ENCODE data around the gene ADGRL2.

Gene ADGRL2

GRCh38 chr1:81907575-81907974 is 106.8 kb downstream of the ADGRL2 start:
- Histone ChIP-seq H3K27ac (ENCODE audit: low read depth, low read length) (no peak overlapping the region), H2AFZ (ENCODE audit: low read length, unreplicated experiment) (no peak overlapping the region), H3K36me3 (ENCODE audit: insufficient read depth, low read length) (no peaks in the 10 kb centered on the region), H3K79me2 (ENCODE audit: control insufficient read depth, insufficient read depth, low read length, unreplicated experiment) (no peaks in the 10 kb centered on the region), H3K4me3 (ENCODE audit: low read depth, low read length) (no peak overlapping the region), H3K27me3 (ENCODE audit: insufficient read depth, low read length) (no peaks in the 10 kb centered on the region), H3K4me1 (ENCODE audit: control insufficient read depth, insufficient read depth, low read length, unreplicated experiment) (no peaks in the 10 kb centered on the region)

- Histone ChIP-seq H2AFZ (ENCODE audit: low read length, unreplicated experiment) (no peak overlapping the region), H3K4me1 (ENCODE audit: control insufficient read depth, insufficient read depth, low read length, unreplicated experiment) (no peaks in the 10 kb centered on the region), H3K27me3 (ENCODE audit: insufficient read depth, low read length) (no peaks in the 10 kb centered on the region), H3K36me3 (ENCODE audit: insufficient read depth, low read length) (no peaks in the 10 kb centered on the region), H3K27ac (ENCODE audit: low read depth, low read length) (no peak overlapping the region), H3K79me2 (ENCODE audit: control insufficient read depth, insufficient read depth, low read length, unreplicated experiment) (no peaks in the 10 kb centered on the region), H3K4me3 (ENCODE audit: low read depth, low read length) (no peak overlapping the region)
These were observed 111.6 kb downstream of the ADGRL2 start for GRCh38 chr1:81912383-81912782.

- H3K27me3 ChIP-seq (ENCODE audit: insufficient read depth, low read length), result no peaks in the 10 kb centered on the region
- H3K27ac ChIP-seq (ENCODE audit: low read depth, low read length), result no peak overlapping the region
- peaks cover 18% of the 10 kb centered on the region for H3K4me1 ChIP-seq (ENCODE audit: control insufficient read depth, insufficient read depth, low read length, unreplicated experiment)
- H3K79me2 ChIP-seq (ENCODE audit: control insufficient read depth, insufficient read depth, low read length, unreplicated experiment), result peaks cover 3% of the 10 kb centered on the region
- no peak overlapping the region for H2AFZ ChIP-seq (ENCODE audit: low read length, unreplicated experiment)
- H3K4me3 ChIP-seq (ENCODE audit: low read depth, low read length), result no peak overlapping the region
- no peaks in the 10 kb centered on the region for H3K36me3 ChIP-seq (ENCODE audit: insufficient read depth, low read length)
These were observed 115.2 kb downstream of the ADGRL2 start for GRCh38 chr1:81915937-81916336.

GRCh38 chr1:81920245-81920740 is 119.6 kb downstream of the ADGRL2 start:
- no peaks in the 10 kb centered on the region for H3K27me3 ChIP-seq (ENCODE audit: insufficient read depth, low read length)
- peaks cover 27% of the 10 kb centered on the region for H3K4me1 ChIP-seq (ENCODE audit: control insufficient read depth, insufficient read depth, low read length, unreplicated experiment)
- H2AFZ ChIP-seq (ENCODE audit: low read length, unreplicated experiment), result peak overlapping the region; percentile 28
- peak overlapping the region; percentile 50 for H3K4me3 ChIP-seq (ENCODE audit: low read depth, low read length)
- H3K79me2 ChIP-seq (ENCODE audit: control insufficient read depth, insufficient read depth, low read length, unreplicated experiment), result peaks cover 16% of the 10 kb centered on the region
- H3K27ac ChIP-seq (ENCODE audit: low read depth, low read length), result peak overlapping the region; percentile 47
- H3K36me3 ChIP-seq (ENCODE audit: insufficient read depth, low read length), result no peaks in the 10 kb centered on the region

GRCh38 chr1:81920886-81921285 is 120.2 kb downstream of the ADGRL2 start:
- H3K27ac ChIP-seq (ENCODE audit: low read depth, low read length), result peak overlapping the region; percentile 47
- peaks cover 16% of the 10 kb centered on the region for H3K79me2 ChIP-seq (ENCODE audit: control insufficient read depth, insufficient read depth, low read length, unreplicated experiment)
- no peak overlapping the region for H2AFZ ChIP-seq (ENCODE audit: low read length, unreplicated experiment)
- peaks cover 27% of the 10 kb centered on the region for H3K4me1 ChIP-seq (ENCODE audit: control insufficient read depth, insufficient read depth, low read length, unreplicated experiment)
- no peaks in the 10 kb centered on the region for H3K27me3 ChIP-seq (ENCODE audit: insufficient read depth, low read length)
- H3K36me3 ChIP-seq (ENCODE audit: insufficient read depth, low read length), result no peaks in the 10 kb centered on the region
- H3K4me3 ChIP-seq (ENCODE audit: low read depth, low read length), result peak overlapping the region; percentile 50; the same call in 1 of the 2 replicates

GRCh38 chr1:81921344-81921743 is 120.6 kb downstream of the ADGRL2 start:
- no peaks in the 10 kb centered on the region for H3K36me3 ChIP-seq (ENCODE audit: insufficient read depth, low read length)
- no peak overlapping the region for H3K27ac ChIP-seq (ENCODE audit: low read depth, low read length)
- peaks cover 27% of the 10 kb centered on the region for H3K4me1 ChIP-seq (ENCODE audit: control insufficient read depth, insufficient read depth, low read length, unreplicated experiment)
- H3K79me2 ChIP-seq (ENCODE audit: control insufficient read depth, insufficient read depth, low read length, unreplicated experiment), result peaks cover 16% of the 10 kb centered on the region
- no peak overlapping the region for H2AFZ ChIP-seq (ENCODE audit: low read length, unreplicated experiment)
- no peak overlapping the region for H3K4me3 ChIP-seq (ENCODE audit: low read depth, low read length)
- no peaks in the 10 kb centered on the region for H3K27me3 ChIP-seq (ENCODE audit: insufficient read depth, low read length)

GRCh38 chr1:81921851-81922462 is 121.2 kb downstream of the ADGRL2 start:
- no peak overlapping the region for H3K27ac ChIP-seq (ENCODE audit: low read depth, low read length)
- peaks cover 16% of the 10 kb centered on the region for H3K79me2 ChIP-seq (ENCODE audit: control insufficient read depth, insufficient read depth, low read length, unreplicated experiment)
- no peak overlapping the region; the same call in 1 of the 2 replicates for H3K4me3 ChIP-seq (ENCODE audit: low read depth, low read length)
- no peak overlapping the region for H2AFZ ChIP-seq (ENCODE audit: low read length, unreplicated experiment)
- peaks cover 27% of the 10 kb centered on the region for H3K4me1 ChIP-seq (ENCODE audit: control insufficient read depth, insufficient read depth, low read length, unreplicated experiment)
- H3K27me3 ChIP-seq (ENCODE audit: insufficient read depth, low read length), result no peaks in the 10 kb centered on the region
- H3K36me3 ChIP-seq (ENCODE audit: insufficient read depth, low read length), result no peaks in the 10 kb centered on the region

- Histone ChIP-seq H3K27me3 (ENCODE audit: insufficient read depth, low read length) (no peaks in the 10 kb centered on the region), H3K79me2 (ENCODE audit: control insufficient read depth, insufficient read depth, low read length, unreplicated experiment) (peaks cover 13% of the 10 kb centered on the region), H3K4me1 (ENCODE audit: control insufficient read depth, insufficient read depth, low read length, unreplicated experiment) (peaks cover 22% of the 10 kb centered on the region)
These were observed 122.2 kb downstream of the ADGRL2 start for GRCh38 chr1:81922955-81923354.

GRCh38 chr1:81929106-81929505 is 128.4 kb downstream of the ADGRL2 start:
- peaks cover 4% of the 10 kb centered on the region for H3K79me2 ChIP-seq (ENCODE audit: control insufficient read depth, insufficient read depth, low read length, unreplicated experiment)
- no peak overlapping the region for H3K4me3 ChIP-seq (ENCODE audit: low read depth, low read length)
- H3K4me1 ChIP-seq (ENCODE audit: control insufficient read depth, insufficient read depth, low read length, unreplicated experiment), result no peaks in the 10 kb centered on the region
- no peaks in the 10 kb centered on the region for H3K36me3 ChIP-seq (ENCODE audit: insufficient read depth, low read length)
- no peak overlapping the region for H3K27ac ChIP-seq (ENCODE audit: low read depth, low read length)
- H2AFZ ChIP-seq (ENCODE audit: low read length, unreplicated experiment), result no peak overlapping the region
- H3K27me3 ChIP-seq (ENCODE audit: insufficient read depth, low read length), result no peaks in the 10 kb centered on the region

More at GRCh38 chr1:81922955-81923354, 122.2 kb downstream of the ADGRL2 start:
- Histone ChIP-seq H3K4me3 (ENCODE audit: low read depth, low read length) (no peak overlapping the region), H2AFZ (ENCODE audit: low read length, unreplicated experiment) (no peak overlapping the region), H3K36me3 (ENCODE audit: insufficient read depth, low read length) (no peaks in the 10 kb centered on the region), H3K27ac (ENCODE audit: low read depth, low read length) (no peak overlapping the region)

GRCh38 chr1:81936853-81937252 is 136.1 kb downstream of the ADGRL2 start:
- Histone ChIP-seq H2AFZ (ENCODE audit: low read length, unreplicated experiment) (peak overlapping the region; percentile 15), H3K79me2 (ENCODE audit: control insufficient read depth, insufficient read depth, low read length, unreplicated experiment) (no peaks in the 10 kb centered on the region), H3K27me3 (ENCODE audit: insufficient read depth, low read length) (no peaks in the 10 kb centered on the region), H3K36me3 (ENCODE audit: insufficient read depth, low read length) (no peaks in the 10 kb centered on the region), H3K27ac (ENCODE audit: low read depth, low read length) (no peak overlapping the region), H3K4me1 (ENCODE audit: control insufficient read depth, insufficient read depth, low read length, unreplicated experiment) (peaks cover 31% of the 10 kb centered on the region), H3K4me3 (ENCODE audit: low read depth, low read length) (no peak overlapping the region)

GRCh38 chr1:81937791-81938450 is 137.2 kb downstream of the ADGRL2 start:
- H3K27me3 ChIP-seq (ENCODE audit: insufficient read depth, low read length), result no peaks in the 10 kb centered on the region
- H3K4me3 ChIP-seq (ENCODE audit: low read depth, low read length), result peak overlapping the region; percentile 22; the same call in 1 of the 2 replicates
- H3K27ac ChIP-seq (ENCODE audit: low read depth, low read length), result no peak overlapping the region

More at GRCh38 chr1:81937791-81938450, 137.2 kb downstream of the ADGRL2 start:
- Histone ChIP-seq H3K36me3 (ENCODE audit: insufficient read depth, low read length) (0 out of 2 replicates have a peak, but pooled peaks cover 5% of the 10 kb centered on the region), H3K4me1 (ENCODE audit: control insufficient read depth, insufficient read depth, low read length, unreplicated experiment) (peaks cover 31% of the 10 kb centered on the region), H2AFZ (ENCODE audit: low read length, unreplicated experiment) (peak overlapping the region; percentile 55), H3K79me2 (ENCODE audit: control insufficient read depth, insufficient read depth, low read length, unreplicated experiment) (no peaks in the 10 kb centered on the region)

Measured in ACC112 (cell line).